Neutrophil (primary cell): Measurements from ENCODE around the gene TENM3.

Experiments
- H3K27ac ChIP-seq: fragments of 200-600 bp; sonication (generic); 2 replicates; pipeline ENCODE4 v1.5.1; 2016; ENCODE audit warnings: mild to moderate bottlenecking, moderate library complexity
- H3K27me3 ChIP-seq: fragments of 200-600 bp; sonication (generic); 2 replicates; pipeline ENCODE4 v1.6.0; 2016; ENCODE audit warnings: mild to moderate bottlenecking
- H3K36me3 ChIP-seq: fragments of 200-600 bp; sonication (generic); 2 replicates; pipeline ENCODE4 v1.5.1; 2017
- H3K4me1 ChIP-seq, 2 experiments: fragments of 200-600 bp in 1 of 2; sonication (generic) in 1 of 2; 1 replicate in 1 of 2; 2 replicates in 1 of 2; pipeline versions ENCODE4 v1.5.1 to v1.6.1; 2013 to 2016; ENCODE audit warnings: low read depth in 1 of 2, low read length in 1 of 2, mild to moderate bottlenecking in 1 of 2, moderate library complexity in 1 of 2; ENCODE audit not compliant: control insufficient read depth in 1 of 2, insufficient read depth in 1 of 2
- H3K4me3 ChIP-seq, 2 experiments: fragments of 200-600 bp in 1 of 2; sonication (generic) in 1 of 2; 1 replicate in 1 of 2; 2 replicates in 1 of 2; pipeline ENCODE4 v1.5.1; 2013 to 2016; ENCODE audit warnings: low read depth in 1 of 2, low read length in 1 of 2, mild to moderate bottlenecking in 1 of 2, moderate library complexity in 1 of 2
- H3K9me3 ChIP-seq: fragments of 200-600 bp; sonication (generic); 2 replicates; pipeline ENCODE4 v1.5.1; 2016
- CTCF ChIP-seq: fragments of 200-600 bp; sonication (generic); IDR thresholded peaks from 2 replicates; pipeline ENCODE4 v1.5.1; 2016; ENCODE audit warnings: antibody characterized with exemption

The TENM3 gene

GRCh38 chr4:182350041-182350440 is 106.8 kb downstream of the TENM3 start:
- H3K27me3 ChIP-seq = no peaks in the 10 kb centered on the region
- H3K4me3 ChIP-seq = no peak overlapping the region
- H3K4me1 ChIP-seq = no peaks in the 10 kb centered on the region
- no peak overlapping the region for H3K27ac ChIP-seq
- no peaks in the 10 kb centered on the region for H3K36me3 ChIP-seq
- no peaks in the 10 kb centered on the region for H3K9me3 ChIP-seq
- TF ChIP-seq CTCF = no peak

GRCh38 chr4:182351485-182351884 is 108.3 kb downstream of the TENM3 start:
- Histone ChIP-seq H3K4me3 (no peak overlapping the region), H3K9me3 (no peaks in the 10 kb centered on the region), H3K4me1 (no peaks in the 10 kb centered on the region), H3K27me3 (no peaks in the 10 kb centered on the region), H3K36me3 (no peaks in the 10 kb centered on the region), H3K27ac (no peak overlapping the region)
- no peak for TF ChIP-seq CTCF

- Histone ChIP-seq H3K27ac (no peak overlapping the region), H3K4me3 (no peak overlapping the region), H3K4me1 (no peaks in the 10 kb centered on the region), H3K27me3 (no peaks in the 10 kb centered on the region), H3K36me3 (no peaks in the 10 kb centered on the region), H3K9me3 (no peaks in the 10 kb centered on the region)
- no peak for TF ChIP-seq CTCF
Observed at GRCh38 chr4:182354106-182354505, 110.9 kb downstream of the TENM3 start.

GRCh38 chr4:182354867-182355266 is 111.7 kb downstream of the TENM3 start:
- Histone ChIP-seq H3K36me3 (no peaks in the 10 kb centered on the region), H3K27me3 (no peaks in the 10 kb centered on the region), H3K9me3 (no peaks in the 10 kb centered on the region), H3K27ac (no peak overlapping the region), H3K4me1 (no peaks in the 10 kb centered on the region), H3K4me3 (no peak overlapping the region)
- no peak for TF ChIP-seq CTCF

- Histone ChIP-seq H3K4me3 (no peak overlapping the region), H3K27me3 (no peaks in the 10 kb centered on the region), H3K36me3 (no peaks in the 10 kb centered on the region), H3K27ac (no peak overlapping the region), H3K9me3 (no peaks in the 10 kb centered on the region), H3K4me1 (no peaks in the 10 kb centered on the region)
- TF ChIP-seq CTCF = no peak
Observed at GRCh38 chr4:182367153-182367552, 124.0 kb downstream of the TENM3 start.

GRCh38 chr4:182369211-182369610 is 126.0 kb downstream of the TENM3 start:
- Histone ChIP-seq H3K4me3 (no peak overlapping the region), H3K9me3 (no peaks in the 10 kb centered on the region), H3K27ac (no peak overlapping the region), H3K27me3 (no peaks in the 10 kb centered on the region), H3K36me3 (no peaks in the 10 kb centered on the region), H3K4me1 (no peaks in the 10 kb centered on the region)
- TF ChIP-seq CTCF = no peak
